Left ventricle myocardium superior (tissue), 1 donor: ENCODE results near the gene ZNF775. TPM values are rescaled to one million over a fixed set of nuclear protein-coding genes. Genes with fewer than 3 reads are reported as not detected.

ENCODE experiments used
- ATAC-seq: fragments of 200-7000 bp; cut with Tn5 transposase; one replicate; pipeline ENCODE4 v1.9.1; 2020; ENCODE audit warnings: mild to moderate bottlenecking, moderate library complexity
- DNase-seq: peaks from one replicate; pipeline ENCODE4 v3.0.0-alpha.2; 2020
- intact Hi-C: fragments of 100-400 bp; cut with micrococcal nuclease; formaldehyde crosslinking; loops from one replicate; pipeline ENCODE4 v1.11.0; 2022
- long read RNA-seq: library from polyadenylated mRNA; unstranded; transcript quantifications from one replicate; pipeline ENCODE4 v2.0.0, GENCODE V29; 2021
- total RNA-seq: library from RNA; stranded (reverse); fragmentation: NEBNext Ultra II Directional; extraction: Animal tissue kit (Norgen Biotek cat#: 25700); gene quantifications from one replicate; pipeline ENCODE4 v1.2.1, GENCODE V29; 2021
- donor health status: DM: no; HTN: yes; CAD: no; lungs with severe emphysema.

ZNF775 gene
- 3.0 TPM for total RNA-seq
- long read RNA-seq, transcript ZNF775-201 (3 exons, 2,257 nt): major isoform, 12 of 16 reads
- long read RNA-seq, partial matches to known transcripts: 0 of 16 reads
- long read RNA-seq, other reads (novel, unspliced or antisense): 4 of 16 reads

GRCh38 chr7:150378853-150379440 is at the start of gene ZNF775:
ZNF775 (plus strand) TSS chr7:150379330; CDS start chr7:150388471, 9,141 bp downstream.
- ATAC-seq: peak; percentile 97
- peak; percentile 99 for DNase-seq
- intact Hi-C loops: no loop called here

GRCh38 chr7:150329331-150330120 is 49.6 kb upstream of the ZNF775 start:
- intact Hi-C loops: no loop called here
- ATAC-seq (no peak), DNase-seq (no peak)

- DNase-seq: no peak
- intact Hi-C loops: no loop called here
- ATAC-seq: no peak
These were observed 48.8 kb upstream of the ZNF775 start for GRCh38 chr7:150330211-150330885.

- ATAC-seq (no peak), DNase-seq (no peak)
- intact Hi-C loops: no loop called here
These were observed 46.1 kb upstream of the ZNF775 start for GRCh38 chr7:150332852-150333635.

- DNase-seq: no peak
- intact Hi-C loops: no loop called here
- ATAC-seq: no peak
These were observed 45.5 kb upstream of the ZNF775 start for GRCh38 chr7:150333659-150334058.

- intact Hi-C loops: no loop called here
- DNase-seq: no peak
- ATAC-seq: no peak
These were observed 45.0 kb upstream of the ZNF775 start for GRCh38 chr7:150334108-150334507.

GRCh38 chr7:150335108-150335773 is 43.9 kb upstream of the ZNF775 start:
- no peak for ATAC-seq
- intact Hi-C loops: no loop called here

GRCh38 chr7:150335774-150336112 is 43.4 kb upstream of the ZNF775 start:
- no peak for ATAC-seq
- no peak for DNase-seq
- intact Hi-C loops: no loop called here

More at GRCh38 chr7:150335108-150335773, 43.9 kb upstream of the ZNF775 start:
- no peak for DNase-seq

GRCh38 chr7:150336746-150337145 is 42.4 kb upstream of the ZNF775 start:
- intact Hi-C loops: no loop called here
- no peak for DNase-seq
- no peak for ATAC-seq

GRCh38 chr7:150337179-150337578 is 42.0 kb upstream of the ZNF775 start:
- no peak for ATAC-seq
- DNase-seq: no peak
- intact Hi-C loops: no loop called here

- DNase-seq (no peak), ATAC-seq (no peak)
- intact Hi-C loops: no loop called here
These were observed 41.5 kb upstream of the ZNF775 start for GRCh38 chr7:150337659-150338081.

GRCh38 chr7:150338166-150338829 is 40.8 kb upstream of the ZNF775 start:
- intact Hi-C loops: no loop called here
- ATAC-seq: no peak
- DNase-seq: no peak

- intact Hi-C loops: no loop called here
- no peak for DNase-seq
- ATAC-seq: no peak
These were observed 39.7 kb upstream of the ZNF775 start for GRCh38 chr7:150339409-150339809.

GRCh38 chr7:150340024-150340749 is 38.9 kb upstream of the ZNF775 start:
- intact Hi-C loops: no loop called here
- ATAC-seq (peak; percentile 75), DNase-seq (peak; percentile 79)

- no peak for DNase-seq
- peak; percentile 3 for ATAC-seq
- intact Hi-C loops: no loop called here
These were observed 38.3 kb upstream of the ZNF775 start for GRCh38 chr7:150340875-150341262.

GRCh38 chr7:150341263-150342120 is 37.6 kb upstream of the ZNF775 start, which contains the start of gene RARRES2:
RARRES2 (minus strand) TSS chr7:150341629; CDS start chr7:150340609, 1,020 bp downstream.
- ATAC-seq (peak; percentile 82), DNase-seq (peak; percentile 79)
- intact Hi-C loops: no loop called here

GRCh38 chr7:150342121-150342408 is 37.1 kb upstream of the ZNF775 start:
- DNase-seq (no peak), ATAC-seq (no peak)
- intact Hi-C loops: no loop called here
